Activated B cell treated with CpG ODN at 0.5 μM for 24 hours (primary cell): ENCODE measurements around the gene SYNGR1. TPM values are rescaled to one million over a fixed set of nuclear protein-coding genes. Genes with fewer than 3 reads are reported as not detected.
A peak's percentile ranks its signal among the peaks of the same experiment; 100 is the strongest.

Source experiments
- ATAC-seq: fragments of 200-7000 bp; cut with Tn5 transposase; one replicate; pipeline ENCODE4 v1.10.0; 2021; ENCODE audit warnings: low read depth, mild to moderate bottlenecking, moderate library complexity
- CTCF ChIA-PET: fragments of 350-600 bp; sonication (Branson Sonifier 250); formaldehyde crosslinking; loops from one replicate; lab custom pipeline; 2021; ENCODE audit warnings: antibody characterized with exemption; lab: Charles Lee
- POLR2A ChIA-PET: fragments of 350-600 bp; sonication (Branson Sonifier 250); formaldehyde crosslinking; loops from one replicate; lab custom pipeline; 2021; ENCODE audit warnings: antibody characterized with exemption; lab: Charles Lee
- DNase-seq: peaks from one replicate; pipeline ENCODE4 v3.0.0; 2022
- H3K27ac Mint-ChIP-seq: one replicate; pipeline ENCODE4 v1.8.0; 2020; ENCODE audit warnings: mixed read lengths
- H3K27me3 Mint-ChIP-seq: one replicate; pipeline ENCODE4 v1.8.0; 2021; ENCODE audit warnings: mixed read lengths
- H3K36me3 Mint-ChIP-seq: one replicate; pipeline ENCODE4 v1.8.0; 2021; ENCODE audit warnings: low read depth, mixed read lengths
- H3K4me1 Mint-ChIP-seq: one replicate; pipeline ENCODE4 v1.8.0; 2021; ENCODE audit warnings: mixed read lengths
- H3K4me3 Mint-ChIP-seq: one replicate; pipeline ENCODE4 v1.8.0; 2020; ENCODE audit warnings: mild to moderate bottlenecking, mixed read lengths
- H3K9me3 Mint-ChIP-seq: one replicate; pipeline ENCODE4 v1.8.0; 2020; ENCODE audit warnings: mixed read lengths
- CTCF ChIP-seq: fragments of 200-600 bp; IDR thresholded peaks from one replicate; pipeline ENCODE4 v1.8.0; 2022; ENCODE audit warnings: antibody characterized with exemption, mild to moderate bottlenecking
- intact Hi-C: fragments of 100-400 bp; cut with micrococcal nuclease; formaldehyde crosslinking; loops from one replicate; pipeline ENCODE4 v1.15.1; 2024
- total RNA-seq: library from RNA; stranded (reverse); gene quantifications from 2 replicates; pipeline ENCODE4 v1.2.3, GENCODE V29; 2022

The SYNGR1 gene
- total RNA-seq, 1 donor from 2014 or later: 11.4 TPM

GRCh38 chr22:39302431-39302960 is 47.3 kb upstream of the SYNGR1 start:
- no peak for ATAC-seq
- DNase-seq: no peak
- intact Hi-C loops: loop anchor here (10.0 kb wide), 1 partner anchor 48 kb away; no protein-coding TSS in a partner anchor
- ChIA-PET POLR2A (interaction anchor here (0.8 kb wide), 1 partner anchor 14 kb away, joined by 7 read pairs; no protein-coding TSS in a partner anchor), CTCF (interaction anchor here (1.1 to 1.2 kb wide), 2 partner anchors 9 to 12 kb away, joined by 3 to 4 read pairs; no protein-coding TSS in a partner anchor)
- Mint-ChIP-seq H3K4me1 (peaks cover 26% of the 10 kb centered on the region), H3K27ac (peak overlapping the region; percentile 30), H3K9me3 (no peaks in the 10 kb centered on the region), H3K4me3 (no peak overlapping the region), H3K27me3 (no peaks in the 10 kb centered on the region), H3K36me3 (no peaks in the 10 kb centered on the region)
- no peak for TF ChIP-seq CTCF

- H3K9me3 Mint-ChIP-seq: no peaks in the 10 kb centered on the region
- H3K4me3 Mint-ChIP-seq: no peak overlapping the region
- peaks cover 20% of the 10 kb centered on the region for H3K4me1 Mint-ChIP-seq
- CTCF ChIA-PET: interaction anchor here (1.2 kb wide), 2 partner anchors 11 kb away, joined by 3 read pairs; no protein-coding TSS in a partner anchor
- POLR2A ChIA-PET: interaction anchor here (0.8 kb wide), 1 partner anchor 15 kb away, joined by 7 read pairs; no protein-coding TSS in a partner anchor
- H3K27me3 Mint-ChIP-seq: no peaks in the 10 kb centered on the region
- no peak for TF ChIP-seq CTCF
- ATAC-seq (no peak), DNase-seq (no peak)
- H3K27ac Mint-ChIP-seq: no peak overlapping the region
- no peaks in the 10 kb centered on the region for H3K36me3 Mint-ChIP-seq
- intact Hi-C loops: loop anchor here (10.0 kb wide), 1 partner anchor 49 kb away; no protein-coding TSS in a partner anchor
Observed at GRCh38 chr22:39303358-39303757, 46.4 kb upstream of the SYNGR1 start.

- Mint-ChIP-seq H3K9me3 (no peaks in the 10 kb centered on the region), H3K36me3 (no peaks in the 10 kb centered on the region), H3K4me3 (no peak overlapping the region), H3K27me3 (no peaks in the 10 kb centered on the region), H3K27ac (no peak overlapping the region), H3K4me1 (peaks cover 23% of the 10 kb centered on the region)
- ATAC-seq: no peak
- ChIA-PET POLR2A (interaction anchor here (1.5 kb wide), 1 partner anchor 14 kb away, joined by 7 read pairs; no protein-coding TSS in a partner anchor), CTCF (interaction anchor here (1.0 to 1.2 kb wide), 3 partner anchors 10 to 205 kb away, joined by 3 read pairs; no protein-coding TSS in a partner anchor)
- DNase-seq: no peak
- intact Hi-C loops: loop anchor here (10.0 kb wide), 1 partner anchor 49 kb away; no protein-coding TSS in a partner anchor
- no peak for TF ChIP-seq CTCF
Observed at GRCh38 chr22:39303892-39304671, 45.7 kb upstream of the SYNGR1 start.

- ChIA-PET POLR2A (interaction anchor here (1.0 to 1.3 kb wide), 2 partner anchors 12 to 13 kb away, joined by 3 read pairs; no protein-coding TSS in a partner anchor), CTCF (interaction anchor here (0.7 to 2.4 kb wide), 6 partner anchors 37 to 538 kb away, joined by 3 to 25 read pairs (median 4); no protein-coding TSS in a partner anchor)
- Mint-ChIP-seq H3K27ac (no peak overlapping the region), H3K36me3 (peaks cover 9% of the 10 kb centered on the region), H3K9me3 (no peaks in the 10 kb centered on the region), H3K4me1 (peaks cover 17% of the 10 kb centered on the region), H3K27me3 (no peaks in the 10 kb centered on the region), H3K4me3 (no peak overlapping the region)
- no peak for TF ChIP-seq CTCF
- DNase-seq (no peak), ATAC-seq (peak; percentile 29)
- intact Hi-C loops: loop anchor here (1.0 to 10.0 kb wide), 3 partner anchors 52 to 299 kb away; no protein-coding TSS in a partner anchor
Observed at GRCh38 chr22:39306456-39307361, 43.1 kb upstream of the SYNGR1 start.
